ENCODE results near the gene XPO5.

XPO5 gene

DNA sequence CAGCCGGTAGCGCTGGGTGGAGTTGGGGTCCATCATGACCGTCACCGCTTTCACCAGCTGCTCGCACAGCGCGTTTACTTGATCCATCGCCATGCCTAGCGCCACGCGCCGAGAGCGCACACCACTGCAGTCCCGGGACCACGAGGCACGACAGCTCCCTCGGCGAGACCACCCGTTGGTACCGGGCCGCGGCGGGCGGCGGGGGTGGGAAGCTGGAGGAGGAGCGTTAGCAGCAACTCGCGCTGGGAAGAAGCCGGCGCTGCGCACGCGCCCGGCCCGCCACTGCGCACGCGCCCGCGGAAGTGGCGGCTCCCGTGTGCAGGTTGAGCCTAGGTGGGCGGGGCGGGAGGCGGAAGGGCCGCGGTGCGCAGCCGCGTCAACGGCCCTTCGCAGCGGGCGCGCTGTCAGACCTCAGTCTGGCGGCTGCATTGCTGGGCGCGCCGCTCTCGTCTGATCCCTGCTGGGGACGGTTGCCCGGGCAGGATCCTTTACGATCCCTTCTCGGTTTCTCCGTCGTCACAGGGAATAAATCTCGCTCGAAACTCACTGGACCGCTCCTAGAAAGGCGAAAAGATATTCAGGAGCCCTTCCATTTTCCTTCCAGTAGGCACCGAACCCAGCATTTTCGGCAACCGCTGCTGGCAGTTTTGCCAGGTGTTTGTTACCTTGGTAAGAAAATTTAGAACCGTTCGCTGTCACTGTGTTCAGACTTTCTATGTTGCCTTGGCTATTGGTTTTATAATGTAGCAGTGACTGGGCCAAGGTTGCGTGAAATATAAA lies at the start of gene XPO5, which contains the start of gene POLH:
TSS of gene XPO5 (minus strand) at position 267 of the 780 bp plus-strand sequence. CDS start at position 93, 174 bp downstream.
TSS of gene POLH (plus strand) at position 414 of the 780 bp plus-strand sequence. CDS start 6,135 bp downstream, outside the sequence.
- H3K4me1 Mint-ChIP-seq (ENCODE audit: low read depth) = peaks cover 35% of the 10 kb centered on the region
- peak within 1 kb of the TSS; percentile 97 for H3K27ac Mint-ChIP-seq
- H3K9me3 Mint-ChIP-seq = no peaks in the 10 kb centered on the region
- peaks cover 40% of the 10 kb centered on the region for H3K36me3 Mint-ChIP-seq (ENCODE audit: low read depth)
- no peaks in the 10 kb centered on the region for H3K27me3 Mint-ChIP-seq (ENCODE audit: low read depth)
- peak; percentile 93 for DNase-seq (ENCODE audit: low spot score)
- peak within 1 kb of the TSS; percentile 99 for H3K4me3 Mint-ChIP-seq

DNA sequence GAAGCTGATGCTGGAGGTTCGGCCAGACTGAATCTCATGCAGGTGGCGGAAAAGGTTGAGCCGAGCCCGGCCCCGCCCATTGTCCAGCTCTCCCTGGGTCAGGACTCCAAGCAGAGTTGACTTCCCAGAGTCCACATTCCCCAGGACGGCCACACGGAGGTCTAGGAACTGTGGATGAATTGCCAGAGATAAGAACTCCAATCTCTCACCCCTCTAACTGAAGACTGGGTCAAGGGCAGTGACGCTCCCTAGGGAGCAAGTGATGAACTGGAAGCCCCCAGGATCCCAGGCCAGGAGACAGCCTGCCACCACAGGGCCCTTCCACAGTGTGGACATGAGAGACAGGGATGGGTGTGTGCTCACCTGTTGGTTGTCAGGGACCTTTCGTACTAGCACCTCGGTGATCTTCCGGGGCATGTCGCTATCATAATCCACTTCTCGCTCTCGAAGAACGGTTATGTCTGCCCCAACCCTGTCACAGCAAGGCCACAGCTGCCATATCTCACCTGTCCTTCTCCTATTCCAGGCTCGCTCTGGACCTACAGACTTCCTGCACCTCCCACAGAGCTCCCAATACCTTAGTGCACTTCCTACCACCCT lies 49.7 kb upstream of the XPO5 start:
- no peak overlapping the region for H3K27ac Mint-ChIP-seq
- H3K36me3 Mint-ChIP-seq (ENCODE audit: low read depth) = peaks cover 53% of the 10 kb centered on the region
- H3K27me3 Mint-ChIP-seq (ENCODE audit: low read depth) = no peaks in the 10 kb centered on the region

DNA sequence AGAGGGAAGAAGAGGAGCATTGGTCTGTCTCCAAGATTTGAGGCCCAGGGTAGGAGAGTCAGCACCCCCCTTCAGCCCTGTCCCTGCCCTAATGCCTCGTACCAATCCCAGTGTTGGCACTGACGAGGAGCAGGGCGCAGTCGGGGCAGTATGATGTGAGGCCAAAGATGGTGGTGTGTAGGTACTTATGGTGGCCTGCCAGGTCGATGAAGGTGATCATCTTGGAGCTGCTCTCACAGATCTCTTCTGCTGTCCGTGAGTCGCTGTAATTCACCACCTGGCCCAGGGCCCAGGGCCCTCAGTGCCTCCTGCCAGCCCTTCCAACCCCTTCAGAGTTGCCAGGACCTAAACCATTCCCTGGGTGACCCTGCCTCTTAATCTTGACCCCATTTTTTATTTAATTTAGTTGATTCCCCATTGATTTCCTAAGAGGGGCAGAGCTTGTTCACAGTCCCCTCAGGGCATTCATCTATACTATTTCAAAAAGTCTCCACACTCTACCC lies 49.0 kb upstream of the XPO5 start:
- Mint-ChIP-seq H3K4me1 (ENCODE audit: low read depth) (peaks cover 20% of the 10 kb centered on the region), H3K27me3 (ENCODE audit: low read depth) (no peaks in the 10 kb centered on the region), H3K27ac (no peak overlapping the region), H3K4me3 (no peak overlapping the region), H3K36me3 (ENCODE audit: low read depth) (peaks cover 54% of the 10 kb centered on the region), H3K9me3 (no peaks in the 10 kb centered on the region)
- no peak for DNase-seq (ENCODE audit: low spot score)

More for the DNA sequence above, 49.7 kb upstream of the XPO5 start:
- peaks cover 25% of the 10 kb centered on the region for H3K4me1 Mint-ChIP-seq (ENCODE audit: low read depth)
- H3K4me3 Mint-ChIP-seq = no peak overlapping the region
- no peaks in the 10 kb centered on the region for H3K9me3 Mint-ChIP-seq
- no peak for DNase-seq (ENCODE audit: low spot score)

DNA sequence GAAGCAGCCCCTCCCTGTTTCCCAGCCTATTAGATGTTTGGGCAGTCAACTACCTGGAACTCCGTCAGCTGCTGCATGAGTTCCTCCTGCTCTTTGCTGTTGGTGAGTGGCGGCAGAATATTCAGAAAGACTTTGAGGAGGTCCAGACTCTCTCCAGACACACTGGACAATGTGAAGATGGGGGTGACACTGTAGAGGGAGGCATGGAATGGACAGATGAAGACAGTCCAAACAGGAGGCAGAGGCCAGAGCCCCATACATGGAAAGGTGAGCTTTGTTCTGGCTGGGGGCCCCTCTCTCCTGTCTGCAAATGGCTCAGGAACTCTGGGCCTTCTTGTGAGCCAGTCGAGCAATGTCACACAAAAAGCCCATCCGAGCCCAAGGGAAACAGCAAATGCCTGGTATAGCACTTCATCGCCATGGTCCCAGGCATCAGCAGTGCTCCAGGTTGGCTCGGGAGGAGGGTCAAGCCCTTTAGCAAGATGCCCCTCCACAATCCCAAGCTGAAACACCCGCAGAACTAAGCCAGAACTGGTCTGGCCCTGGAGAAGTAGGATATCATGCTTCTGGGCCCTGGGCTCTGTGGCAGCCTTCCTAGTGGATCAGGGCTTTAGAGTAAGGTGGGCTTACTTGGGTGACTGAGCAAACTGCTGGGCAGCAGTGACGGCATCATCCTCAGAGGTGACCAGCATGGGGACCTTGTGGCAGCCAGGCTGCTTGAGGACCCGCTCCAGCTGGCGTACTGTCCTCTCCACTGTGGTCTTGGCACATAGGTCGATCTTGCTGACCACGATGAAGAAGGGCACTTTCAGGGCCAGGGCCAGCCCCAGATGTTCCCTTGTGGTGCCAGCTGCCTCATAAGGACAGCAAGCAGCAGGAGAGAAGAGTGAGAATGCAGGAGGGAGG lies 48.3 kb upstream of the XPO5 start:
- H3K9me3 Mint-ChIP-seq = no peaks in the 10 kb centered on the region
- H3K27me3 Mint-ChIP-seq (ENCODE audit: low read depth) = no peaks in the 10 kb centered on the region
- no peak overlapping the region for H3K4me3 Mint-ChIP-seq
- H3K4me1 Mint-ChIP-seq (ENCODE audit: low read depth) = peaks cover 19% of the 10 kb centered on the region
- peaks cover 57% of the 10 kb centered on the region for H3K36me3 Mint-ChIP-seq (ENCODE audit: low read depth)
- no peak for DNase-seq (ENCODE audit: low spot score)
- no peak overlapping the region for H3K27ac Mint-ChIP-seq

DNA sequence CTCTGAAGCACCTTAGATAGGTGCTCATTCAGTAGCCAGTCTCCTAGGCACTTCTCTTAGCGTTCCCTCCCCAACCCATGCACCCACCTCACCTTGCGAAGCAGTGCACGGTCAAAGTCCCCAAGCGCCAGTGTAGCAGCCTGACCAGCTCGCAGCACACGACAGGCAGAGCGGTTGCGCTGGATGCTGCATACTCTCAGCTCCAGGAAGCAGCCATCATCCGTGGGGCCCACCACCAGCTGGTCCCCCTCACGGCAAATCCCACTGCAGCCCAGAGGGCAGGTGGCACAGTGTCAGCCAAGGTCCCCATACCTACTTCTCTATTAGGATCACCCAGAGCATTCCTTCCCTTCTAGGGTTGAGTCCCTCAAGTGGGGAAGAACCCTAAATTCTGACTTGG lies 46.7 kb upstream of the XPO5 start:
- no peak overlapping the region for H3K27ac Mint-ChIP-seq
- no peak overlapping the region for H3K4me3 Mint-ChIP-seq
- H3K9me3 Mint-ChIP-seq = no peaks in the 10 kb centered on the region

DNA sequence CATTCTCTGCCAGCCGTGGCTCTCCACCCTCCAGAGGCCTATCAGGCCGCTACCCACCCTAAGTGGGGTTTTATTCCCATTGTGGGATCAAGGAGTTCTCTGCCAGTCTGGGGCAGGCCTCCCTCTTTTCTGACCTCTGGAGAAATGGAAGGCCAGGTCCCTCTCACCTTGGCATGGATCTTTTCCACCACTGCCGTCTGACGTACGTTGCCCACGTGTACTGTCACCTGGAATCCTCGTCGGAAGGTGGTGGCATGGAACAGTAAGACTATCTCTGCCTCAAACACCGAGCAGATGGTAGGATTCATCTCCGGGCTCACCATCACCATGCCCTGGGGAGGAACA lies 46.0 kb upstream of the XPO5 start:
- Mint-ChIP-seq H3K9me3 (no peaks in the 10 kb centered on the region), H3K4me3 (no peak overlapping the region), H3K27me3 (ENCODE audit: low read depth) (no peaks in the 10 kb centered on the region), H3K36me3 (ENCODE audit: low read depth) (peaks cover 53% of the 10 kb centered on the region), H3K4me1 (ENCODE audit: low read depth) (peaks cover 4% of the 10 kb centered on the region), H3K27ac (no peak overlapping the region)
- DNase-seq (ENCODE audit: low spot score) = no peak

More for the DNA sequence above, 46.7 kb upstream of the XPO5 start:
- peaks cover 12% of the 10 kb centered on the region for H3K4me1 Mint-ChIP-seq (ENCODE audit: low read depth)
- peaks cover 53% of the 10 kb centered on the region for H3K36me3 Mint-ChIP-seq (ENCODE audit: low read depth)
- no peaks in the 10 kb centered on the region for H3K27me3 Mint-ChIP-seq (ENCODE audit: low read depth)
- DNase-seq (ENCODE audit: low spot score) = no peak

DNA sequence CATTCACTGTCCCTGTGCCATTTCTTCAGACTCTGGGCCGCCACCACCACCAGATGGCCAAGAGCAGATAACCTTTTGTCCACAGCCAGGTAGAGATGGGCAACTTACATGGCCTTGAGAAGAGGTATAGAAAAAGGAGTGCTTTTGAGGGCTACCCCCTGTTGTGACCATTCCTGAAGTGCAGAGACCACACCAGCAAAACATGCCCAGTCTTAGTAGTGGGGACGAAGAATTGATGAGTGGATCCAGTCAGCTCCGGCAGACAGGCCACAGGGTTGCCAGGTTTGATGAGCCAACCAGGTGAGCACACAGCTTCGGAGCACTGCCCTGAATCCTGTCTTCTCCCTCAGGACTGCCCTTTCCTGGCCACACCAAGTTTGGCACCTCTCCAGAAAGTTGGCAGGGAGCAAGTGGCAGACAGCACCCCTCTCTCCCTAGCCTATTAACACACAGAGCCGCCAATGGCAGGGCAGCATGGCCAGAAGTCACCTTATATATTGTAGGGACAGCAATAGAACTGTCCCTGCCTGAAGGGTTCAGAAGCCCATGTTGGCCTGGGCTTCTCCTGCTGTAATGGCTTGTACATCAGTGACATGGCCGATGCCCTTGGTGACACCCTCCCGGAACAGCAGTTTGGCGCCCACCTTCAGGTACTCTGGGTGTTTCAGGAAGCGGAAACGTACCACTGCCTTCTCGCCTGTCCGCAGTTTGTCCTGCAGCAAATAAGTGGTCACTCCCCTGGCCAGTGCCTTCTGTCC lies 45.4 kb upstream of the XPO5 start:
- DNase-seq (ENCODE audit: low spot score) = no peak
- Mint-ChIP-seq H3K27ac (no peak overlapping the region), H3K4me1 (ENCODE audit: low read depth) (peaks cover 4% of the 10 kb centered on the region), H3K36me3 (ENCODE audit: low read depth) (peaks cover 57% of the 10 kb centered on the region), H3K4me3 (no peak overlapping the region), H3K27me3 (ENCODE audit: low read depth) (no peaks in the 10 kb centered on the region), H3K9me3 (no peaks in the 10 kb centered on the region)

DNA sequence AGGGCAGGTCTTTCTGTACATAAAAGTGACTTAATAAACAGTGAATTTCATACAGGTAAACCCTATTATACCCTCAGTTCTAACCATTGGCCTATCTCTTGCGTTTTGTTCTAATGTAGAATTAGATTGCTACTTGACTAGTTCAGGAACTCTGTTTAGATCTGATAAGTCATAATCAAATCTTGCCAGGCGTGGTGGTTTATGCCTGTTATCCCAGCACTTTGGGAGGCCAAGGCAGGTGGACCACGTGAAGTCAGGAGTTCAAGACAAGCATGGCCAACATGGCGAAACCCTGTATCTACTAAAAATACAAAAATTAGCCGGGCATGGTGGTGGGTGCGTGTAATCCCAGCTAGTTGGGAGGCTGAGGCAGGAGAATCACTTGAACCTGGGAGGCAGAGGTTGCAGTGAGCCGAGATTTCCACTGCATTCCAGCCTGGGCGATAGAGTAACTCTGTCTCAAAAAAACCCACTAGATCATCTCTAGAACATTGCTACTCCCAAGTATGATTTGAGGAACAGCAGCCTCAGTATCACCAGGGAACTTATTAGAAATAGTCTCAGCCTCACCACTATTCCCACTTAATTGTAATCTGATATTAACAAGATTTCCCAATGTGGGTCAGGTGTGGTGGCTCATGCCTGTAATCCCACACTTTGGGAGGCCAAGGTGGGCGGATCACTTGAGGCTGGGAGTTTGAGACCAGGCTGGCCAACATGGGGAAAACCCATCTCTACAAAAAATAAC lies 41.1 kb upstream of the XPO5 start:
- peaks cover 41% of the 10 kb centered on the region for H3K36me3 Mint-ChIP-seq (ENCODE audit: low read depth)
- H3K4me1 Mint-ChIP-seq (ENCODE audit: low read depth) = no peaks in the 10 kb centered on the region
- no peaks in the 10 kb centered on the region for H3K9me3 Mint-ChIP-seq
- no peak overlapping the region for H3K27ac Mint-ChIP-seq
- no peaks in the 10 kb centered on the region for H3K27me3 Mint-ChIP-seq (ENCODE audit: low read depth)
- DNase-seq (ENCODE audit: low spot score) = no peak
- H3K4me3 Mint-ChIP-seq = no peak overlapping the region

DNA sequence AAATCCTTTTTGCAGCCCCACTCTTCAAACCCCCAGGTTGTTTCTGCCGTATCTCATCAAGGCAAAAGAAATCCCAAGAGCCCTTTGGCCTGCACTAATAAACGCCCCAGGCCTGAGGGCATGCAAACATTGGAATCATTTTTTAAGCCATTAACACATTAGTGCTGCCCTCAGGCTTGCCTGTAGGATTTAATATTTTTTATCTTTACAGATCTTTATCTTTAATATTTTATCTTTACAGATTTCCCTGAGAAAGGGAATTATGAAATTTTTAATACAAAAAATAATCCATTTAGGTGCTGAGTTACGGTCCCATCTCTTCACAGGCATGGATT lies 38.5 kb upstream of the XPO5 start:
- no peak overlapping the region for H3K4me3 Mint-ChIP-seq
- H3K9me3 Mint-ChIP-seq = no peaks in the 10 kb centered on the region
- H3K36me3 Mint-ChIP-seq (ENCODE audit: low read depth) = peaks cover 44% of the 10 kb centered on the region

DNA sequence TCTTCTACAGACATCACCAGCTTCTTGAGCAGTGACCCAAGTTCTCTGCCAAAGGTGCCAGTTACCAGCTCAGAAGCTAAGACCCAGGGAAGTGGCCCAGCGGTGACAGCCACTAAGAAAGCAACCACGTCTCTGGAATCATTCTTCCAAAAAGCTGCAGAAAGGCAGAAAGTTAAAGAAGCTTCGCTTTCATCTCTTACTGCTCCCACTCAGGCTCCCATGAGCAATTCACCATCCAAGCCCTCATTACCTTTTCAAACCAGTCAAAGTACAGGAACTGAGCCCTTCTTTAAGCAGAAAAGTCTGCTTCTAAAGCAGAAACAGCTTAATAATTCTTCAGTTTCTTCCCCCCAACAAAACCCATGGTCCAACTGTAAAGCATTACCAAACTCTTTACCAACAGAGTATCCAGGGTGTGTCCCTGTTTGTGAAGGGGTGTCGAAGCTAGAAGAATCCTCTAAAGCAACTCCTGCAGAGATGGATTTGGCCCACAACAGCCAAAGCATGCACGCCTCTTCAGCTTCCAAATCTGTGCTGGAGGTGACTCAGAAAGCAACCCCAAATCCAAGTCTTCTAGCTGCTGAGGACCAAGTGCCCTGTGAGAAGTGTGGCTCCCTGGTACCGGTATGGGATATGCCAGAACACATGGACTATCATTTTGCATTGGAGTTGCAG lies 38.0 kb upstream of the XPO5 start:
- no peak overlapping the region for H3K27ac Mint-ChIP-seq

More for the DNA sequence above, 38.5 kb upstream of the XPO5 start:
- Mint-ChIP-seq H3K4me1 (ENCODE audit: low read depth) (no peaks in the 10 kb centered on the region), H3K27me3 (ENCODE audit: low read depth) (no peaks in the 10 kb centered on the region), H3K27ac (no peak overlapping the region)
- DNase-seq (ENCODE audit: low spot score) = no peak

DNA sequence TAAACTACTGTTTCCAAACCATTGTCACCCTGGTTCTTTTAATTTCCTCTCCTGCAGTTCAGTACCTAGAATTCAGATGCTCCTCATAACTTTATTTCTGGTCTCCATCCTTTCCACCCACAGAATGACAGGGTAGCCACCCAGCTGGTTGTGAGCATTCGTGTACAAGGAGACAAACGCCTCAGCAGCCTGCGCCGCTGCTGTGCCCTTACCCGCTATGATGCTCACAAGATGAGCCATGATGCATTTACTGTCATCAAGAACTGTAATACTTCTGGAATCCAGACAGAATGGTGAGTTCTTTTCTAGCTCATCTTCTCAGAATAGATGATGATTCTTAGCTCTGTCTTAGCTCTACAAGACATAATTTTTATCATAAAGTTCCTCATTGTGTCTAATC lies 34.6 kb upstream of the XPO5 start:
- Mint-ChIP-seq H3K4me3 (no peak overlapping the region), H3K36me3 (ENCODE audit: low read depth) (peaks cover 52% of the 10 kb centered on the region), H3K9me3 (no peaks in the 10 kb centered on the region), H3K27me3 (ENCODE audit: low read depth) (no peaks in the 10 kb centered on the region), H3K4me1 (ENCODE audit: low read depth) (peaks cover 2% of the 10 kb centered on the region), H3K27ac (no peak overlapping the region)
- DNase-seq (ENCODE audit: low spot score) = no peak

More for the DNA sequence above, 38.0 kb upstream of the XPO5 start:
- Mint-ChIP-seq H3K27me3 (ENCODE audit: low read depth) (no peaks in the 10 kb centered on the region), H3K4me3 (no peak overlapping the region), H3K36me3 (ENCODE audit: low read depth) (peaks cover 47% of the 10 kb centered on the region), H3K4me1 (ENCODE audit: low read depth) (no peaks in the 10 kb centered on the region), H3K9me3 (no peaks in the 10 kb centered on the region)
- DNase-seq (ENCODE audit: low spot score) = no peak

DNA sequence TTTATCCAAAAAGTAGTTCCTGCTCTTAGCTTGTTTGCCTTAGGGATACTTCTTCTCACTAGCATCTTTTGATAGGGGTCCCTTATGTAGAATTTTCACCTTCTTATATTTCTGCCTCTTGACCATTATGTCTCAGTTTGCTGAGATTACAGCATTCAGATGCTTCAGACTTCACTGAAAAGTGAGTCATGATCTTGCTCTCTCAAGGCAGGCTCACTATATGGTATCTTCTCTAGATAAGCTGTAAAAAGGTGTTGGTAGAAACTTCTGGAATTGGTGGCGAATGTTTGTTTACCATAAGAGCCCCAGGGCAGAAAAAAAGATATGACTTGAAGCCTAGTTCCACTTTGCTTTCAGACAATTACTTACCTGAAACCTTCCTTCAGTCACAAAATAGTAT lies 33.6 kb upstream of the XPO5 start:
- no peak overlapping the region for H3K4me3 Mint-ChIP-seq
- H3K27me3 Mint-ChIP-seq (ENCODE audit: low read depth) = no peaks in the 10 kb centered on the region
- H3K9me3 Mint-ChIP-seq = no peaks in the 10 kb centered on the region
- no peak for DNase-seq (ENCODE audit: low spot score)
- no peak overlapping the region for H3K27ac Mint-ChIP-seq
- H3K36me3 Mint-ChIP-seq (ENCODE audit: low read depth) = peaks cover 55% of the 10 kb centered on the region
- peaks cover 2% of the 10 kb centered on the region for H3K4me1 Mint-ChIP-seq (ENCODE audit: low read depth)
